Neural cell (in vitro differentiated cells): ENCODE data around the gene FHOD3.

Experiments used
- CTCF ChIP-seq: fragments of 450-650 bp; IDR thresholded peaks from 2 replicates; pipeline ENCODE4 v1.5.1; 2014; ENCODE audit warnings: antibody characterized with exemption, mild to moderate bottlenecking, moderate library complexity; ENCODE audit not compliant: poor library complexity, severe bottlenecking
- POLR2AphosphoS5 ChIP-seq: IDR thresholded peaks from 2 replicates; pipeline ENCODE4 v1.6.1; 2012
- TAF1 ChIP-seq: IDR thresholded peaks from 2 replicates; pipeline ENCODE4 v1.6.1; 2012; ENCODE audit warnings: low read depth

- TF ChIP-seq POLR2AphosphoS5 (no peak), CTCF (no peak), TAF1 (no peak)
Measured at GRCh38 chr18:36297417-36298125, at the start of gene FHOD3.
